HG03280 (cell line): ENCODE results near the gene CYTH4.

Experiments used
- ATAC-seq: cut with Tn5 transposase; IDR thresholded peaks from one replicate; pipeline ENCODE4 v1.9.1; 2021; ENCODE audit warnings: mild to moderate bottlenecking, moderate library complexity; ENCODE audit not compliant: unreplicated experiment

Gene CYTH4

GRCh38 chr22:37343863-37344734 is 61.8 kb downstream of the CYTH4 start:
- ATAC-seq, result no peak

- ATAC-seq, result no peak
Observed at GRCh38 chr22:37344735-37345449, 62.6 kb downstream of the CYTH4 start.

GRCh38 chr22:37345863-37346504 is 63.7 kb downstream of the CYTH4 start:
- no peak for ATAC-seq

- ATAC-seq, result no peak
Observed at GRCh38 chr22:37346505-37346895, 64.2 kb downstream of the CYTH4 start.

- no peak for ATAC-seq
Observed at GRCh38 chr22:37349043-37349814, 66.9 kb downstream of the CYTH4 start.

- no peak for ATAC-seq
Observed at GRCh38 chr22:37351232-37351631, 68.9 kb downstream of the CYTH4 start.

GRCh38 chr22:37352481-37352880 is 70.2 kb downstream of the CYTH4 start:
- ATAC-seq, result no peak

GRCh38 chr22:37353839-37354238 is 71.5 kb downstream of the CYTH4 start:
- ATAC-seq, result no peak

- ATAC-seq, result no peak
Observed at GRCh38 chr22:37354261-37354660, 72.0 kb downstream of the CYTH4 start.

GRCh38 chr22:37354670-37355069 is 72.4 kb downstream of the CYTH4 start:
- ATAC-seq, result no peak

- no peak for ATAC-seq
Observed at GRCh38 chr22:37355174-37355573, 72.9 kb downstream of the CYTH4 start.

GRCh38 chr22:37356922-37357321 is 74.6 kb downstream of the CYTH4 start:
- no peak for ATAC-seq

GRCh38 chr22:37357446-37358075 is 75.3 kb downstream of the CYTH4 start:
- no peak for ATAC-seq

- no peak for ATAC-seq
Observed at GRCh38 chr22:37358386-37358785, 76.1 kb downstream of the CYTH4 start.

GRCh38 chr22:37358917-37359316 is 76.6 kb downstream of the CYTH4 start:
- ATAC-seq, result no peak

- no peak for ATAC-seq
Observed at GRCh38 chr22:37362621-37363020, 80.3 kb downstream of the CYTH4 start.

GRCh38 chr22:37363261-37363992 is 81.1 kb downstream of the CYTH4 start:
- no peak for ATAC-seq
